ENCODE data around the gene MAT2A.

- TF ChIP-seq CTCF (IDR thresholded peaks at IDR 0.05), result peak in 1 of 3 donors; percentile 86
- no peak for TF ChIP-seq POLR2A (IDR thresholded peaks at IDR 0.05)
Measured at GRCh38 chr2:85551698-85552678, 13.0 kb downstream of the MAT2A start.
